GM08714 (cell line): ENCODE results near the gene ZNRF2.

Experiments
- H3K4me3 ChIP-seq: fragments of 200-500 bp; sonication (Bioruptor generic); 2 replicates; pipeline ENCODE4 v1.5.1; 2014; ENCODE audit warnings: mild to moderate bottlenecking, low read length, inconsistent platforms
- ZNF274 ChIP-seq: IDR thresholded peaks from 2 replicates; pipeline ENCODE4 v1.6.1; 2012; ENCODE audit warnings: mild to moderate bottlenecking, low read depth, low read length

Gene ZNRF2

DNA sequence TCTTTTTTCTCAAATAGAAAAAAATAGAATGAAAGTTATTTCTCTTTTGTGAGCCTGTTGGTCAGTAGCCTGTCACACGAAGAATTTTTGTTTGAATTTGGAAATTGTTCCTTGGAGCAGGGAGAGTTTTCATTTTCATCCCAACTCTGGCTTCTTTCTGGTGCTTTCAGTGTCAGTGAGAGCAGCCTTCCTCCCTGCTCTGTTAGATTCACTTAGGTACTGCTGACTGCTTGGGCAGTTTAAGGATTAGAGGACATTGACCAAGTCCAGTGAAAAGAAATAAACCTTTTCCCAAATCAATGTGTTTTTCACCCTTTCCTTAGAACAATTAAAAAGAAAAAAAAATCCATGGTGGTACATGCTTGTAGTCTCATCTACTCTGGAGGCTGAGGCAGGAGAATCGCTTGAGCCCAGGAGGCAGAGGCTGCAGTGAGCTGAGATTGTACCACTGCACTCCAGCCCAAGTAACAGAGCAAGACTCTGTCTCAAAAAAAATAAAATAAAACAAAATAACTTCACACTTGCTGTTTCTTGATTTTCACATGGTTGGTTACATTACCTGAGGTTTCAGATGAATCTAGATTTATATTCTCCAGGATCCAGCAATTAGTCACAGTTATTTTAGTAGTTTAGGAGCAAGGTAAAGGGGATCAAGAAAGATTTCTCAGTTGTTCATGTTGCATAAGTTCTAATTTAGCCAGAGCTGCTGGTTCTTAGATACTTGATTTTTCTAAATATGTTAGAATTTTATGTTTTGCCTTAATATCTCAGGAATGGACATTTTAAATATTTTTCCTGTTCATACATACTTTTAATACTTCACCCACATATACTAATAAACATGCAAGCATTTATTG lies 63.1 kb downstream of the ZNRF2 start:
- no peak for TF ChIP-seq ZNF274
- peak overlapping the region; percentile 48; the same call in 1 of the 2 replicates for H3K4me3 ChIP-seq

DNA sequence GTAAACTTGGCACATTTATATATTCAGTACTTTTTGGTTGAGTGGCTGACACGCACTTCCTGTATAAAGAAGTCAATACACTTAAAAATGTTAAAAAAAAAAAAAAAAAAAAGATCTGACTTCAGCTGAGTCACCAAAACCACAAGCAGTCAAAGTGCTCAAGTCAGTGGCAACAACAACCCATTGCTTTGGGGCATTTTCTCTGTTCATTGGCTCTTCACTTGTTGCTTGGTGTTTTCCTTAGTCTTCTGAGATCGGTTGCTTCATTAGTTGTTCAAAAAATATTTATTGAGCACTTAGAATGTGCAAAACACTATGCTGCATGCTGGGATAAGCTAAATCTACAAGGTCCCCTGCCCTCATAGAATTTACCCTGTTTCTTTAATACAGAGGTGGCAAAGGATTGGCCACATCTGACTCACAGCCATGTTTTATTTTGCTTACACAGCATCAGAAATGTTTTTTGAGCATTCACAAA lies 63.7 kb downstream of the ZNRF2 start:
- TF ChIP-seq ZNF274, result no peak

DNA sequence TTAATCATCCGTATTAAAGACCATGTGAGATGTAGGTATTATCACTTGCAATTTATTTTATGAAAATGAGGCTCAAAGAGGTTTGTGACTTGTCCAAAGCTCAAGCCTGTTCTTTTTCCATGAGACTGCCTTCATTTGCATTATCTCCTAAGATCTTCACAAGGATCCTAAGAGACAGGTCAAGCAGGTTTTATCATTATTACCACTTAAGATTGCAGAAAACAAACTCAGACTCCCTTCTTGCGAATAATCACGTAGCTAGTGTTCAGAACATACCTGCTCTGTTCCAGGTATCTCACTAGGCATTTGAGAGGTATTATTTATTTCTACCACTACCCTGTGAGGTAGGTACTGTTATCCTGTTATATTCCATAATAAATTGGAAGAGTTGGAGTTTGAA lies 64.8 kb downstream of the ZNRF2 start:
- no peak for TF ChIP-seq ZNF274
- no peak overlapping the region for H3K4me3 ChIP-seq

More for the DNA sequence above, 63.7 kb downstream of the ZNRF2 start:
- peak overlapping the region; percentile 41; the same call in 1 of the 2 replicates for H3K4me3 ChIP-seq

DNA sequence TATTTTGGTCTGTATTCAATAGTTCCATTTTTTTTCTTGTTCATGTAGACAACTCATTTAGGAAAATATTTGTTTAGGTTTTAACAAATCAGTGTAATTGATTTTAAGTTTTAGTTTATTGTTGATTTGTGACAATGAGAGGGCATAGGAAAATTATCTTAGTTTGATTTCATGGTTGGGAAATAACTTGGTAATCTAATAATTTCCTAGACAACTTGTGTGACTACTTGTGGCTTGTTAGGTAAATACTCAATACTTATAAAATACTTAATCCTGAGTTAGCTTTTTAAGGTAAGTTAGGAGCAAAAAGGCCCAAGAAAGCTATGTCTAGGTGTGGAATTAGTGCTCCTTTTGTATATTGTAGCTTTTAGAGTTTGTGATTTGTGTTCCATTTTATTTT lies 65.4 kb downstream of the ZNRF2 start:
- TF ChIP-seq ZNF274, result no peak

DNA sequence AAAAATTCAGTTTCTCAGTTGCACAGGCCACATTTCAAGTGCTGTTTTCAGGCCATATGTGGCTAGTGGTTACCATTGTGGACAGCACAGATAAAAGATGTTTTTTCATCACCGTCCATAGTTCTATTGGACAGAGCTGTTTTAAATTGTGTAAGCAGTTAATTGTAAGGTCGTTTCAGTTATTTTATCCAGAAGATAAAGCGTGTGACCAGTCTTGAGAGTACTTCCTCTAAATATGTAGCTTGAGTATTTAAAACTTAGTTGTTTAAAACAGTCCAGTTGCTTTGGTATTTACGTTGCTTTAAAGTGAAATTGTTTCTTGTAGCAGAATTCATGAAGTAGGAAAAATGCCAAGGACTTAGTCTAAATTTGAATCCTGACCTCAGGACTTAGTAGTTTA lies 66.9 kb downstream of the ZNRF2 start:
- H3K4me3 ChIP-seq, result no peak overlapping the region
- no peak for TF ChIP-seq ZNF274

More for the DNA sequence above, 65.4 kb downstream of the ZNRF2 start:
- H3K4me3 ChIP-seq, result no peak overlapping the region

DNA sequence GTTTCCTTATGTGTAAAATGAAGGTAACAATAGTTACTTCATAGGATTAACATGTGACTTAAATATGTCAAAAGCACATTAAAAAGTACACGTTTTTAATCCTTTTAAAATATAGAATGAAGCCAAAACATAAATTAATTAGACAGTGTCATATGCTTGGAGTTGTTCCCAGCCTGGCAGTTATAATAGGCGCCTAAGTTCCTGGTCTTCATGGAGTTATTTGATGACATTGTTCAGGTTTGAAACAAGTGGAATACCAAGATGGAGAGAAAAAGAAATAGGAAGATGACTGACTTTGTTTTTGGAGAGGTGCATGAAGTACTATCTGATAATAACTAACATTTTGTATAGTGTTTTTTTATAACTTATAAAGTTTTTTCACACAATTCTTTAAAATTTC lies 67.3 kb downstream of the ZNRF2 start:
- no peak for TF ChIP-seq ZNF274
- H3K4me3 ChIP-seq, result no peak overlapping the region

DNA sequence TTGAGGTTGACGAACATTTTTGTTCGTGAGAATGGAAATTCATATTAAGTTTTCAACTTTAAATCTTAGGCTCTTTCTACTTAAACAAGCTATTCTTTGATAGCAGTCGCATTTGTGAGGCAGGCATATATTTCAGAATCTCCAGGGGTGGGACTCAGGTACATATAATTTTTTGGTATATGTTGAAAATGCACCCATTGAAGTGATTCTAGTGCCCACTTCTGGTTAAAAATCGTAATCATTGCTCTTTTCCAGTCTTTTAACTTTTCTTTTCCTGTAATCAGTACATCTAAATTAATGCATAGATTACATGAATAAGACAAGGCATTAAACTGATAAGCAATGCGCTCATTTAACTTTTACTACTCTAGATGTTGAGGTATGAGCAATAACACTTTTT lies 67.8 kb downstream of the ZNRF2 start:
- no peak for TF ChIP-seq ZNF274
- H3K4me3 ChIP-seq, result no peak overlapping the region

DNA sequence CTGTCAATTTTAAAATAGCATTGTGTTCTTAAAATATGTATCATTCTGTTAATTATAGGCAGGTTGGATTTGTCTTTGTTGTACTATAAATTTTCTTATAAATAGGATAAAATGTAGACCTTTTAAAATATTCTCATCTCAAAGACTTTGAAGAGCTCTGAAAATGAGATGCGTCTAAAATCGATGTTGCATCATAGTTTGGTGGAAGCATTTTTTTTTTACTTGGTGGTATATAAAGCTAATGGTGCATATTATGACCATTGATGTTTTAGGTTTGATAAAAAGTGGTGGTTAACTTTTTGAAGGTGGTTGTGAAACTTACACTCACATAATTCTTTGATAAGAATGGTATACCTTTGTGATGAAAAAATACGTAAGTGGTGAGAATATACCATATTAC lies 69.1 kb downstream of the ZNRF2 start:
- H3K4me3 ChIP-seq, result no peak overlapping the region

DNA sequence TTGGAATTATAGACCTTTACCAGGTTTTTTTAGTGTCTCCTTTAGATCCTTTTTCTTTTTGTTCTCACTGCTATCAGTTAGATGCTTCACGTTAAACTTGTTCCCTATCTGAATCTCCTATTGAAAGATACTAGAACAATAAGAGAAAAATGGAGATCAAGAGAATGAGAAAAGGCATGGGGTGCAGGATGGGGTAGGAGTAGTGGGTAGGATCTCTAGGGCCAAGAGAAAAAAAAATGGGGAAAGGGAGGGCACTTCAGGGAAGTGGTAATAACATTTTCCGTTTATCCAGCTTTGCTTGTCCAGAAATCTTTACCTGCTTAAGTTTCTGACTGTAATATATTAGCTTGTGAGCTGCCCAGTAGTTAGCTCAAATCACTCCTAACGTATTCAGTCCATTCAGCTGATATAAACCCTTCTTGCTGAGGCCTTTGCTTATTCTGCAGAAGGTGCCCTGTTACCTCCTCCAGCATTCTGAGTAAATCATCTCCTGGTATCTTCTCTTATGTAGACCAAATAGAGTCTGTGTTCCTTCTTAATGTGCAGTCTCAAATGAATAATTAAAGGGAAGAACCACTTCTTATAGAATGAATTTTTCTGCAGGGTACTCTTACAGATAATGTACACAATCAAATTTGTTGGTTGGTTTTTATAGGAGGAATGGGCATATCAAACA lies 69.7 kb downstream of the ZNRF2 start:
- H3K4me3 ChIP-seq, result no peak overlapping the region
- TF ChIP-seq ZNF274, result no peak

More for the DNA sequence above, 69.1 kb downstream of the ZNRF2 start:
- no peak for TF ChIP-seq ZNF274

DNA sequence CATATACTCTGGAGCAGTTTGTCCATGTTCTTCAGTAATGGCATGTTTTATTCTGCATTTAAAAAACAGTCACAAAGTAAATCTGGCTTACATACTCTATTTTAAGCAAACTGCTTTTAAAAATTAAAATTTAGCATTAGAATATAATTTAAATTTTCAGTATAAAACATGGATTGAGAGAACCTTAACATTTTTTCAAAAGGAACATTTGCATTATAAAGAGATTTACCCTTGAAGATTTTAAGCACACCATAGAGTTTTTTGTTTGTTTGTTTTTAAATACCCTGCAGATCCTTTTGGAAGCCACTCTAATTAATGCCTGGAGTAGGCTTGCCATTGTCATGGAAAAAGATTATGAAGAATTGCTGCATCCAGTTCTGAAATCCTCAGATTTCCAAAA lies 70.4 kb downstream of the ZNRF2 start:
- no peak overlapping the region for H3K4me3 ChIP-seq
- no peak for TF ChIP-seq ZNF274

DNA sequence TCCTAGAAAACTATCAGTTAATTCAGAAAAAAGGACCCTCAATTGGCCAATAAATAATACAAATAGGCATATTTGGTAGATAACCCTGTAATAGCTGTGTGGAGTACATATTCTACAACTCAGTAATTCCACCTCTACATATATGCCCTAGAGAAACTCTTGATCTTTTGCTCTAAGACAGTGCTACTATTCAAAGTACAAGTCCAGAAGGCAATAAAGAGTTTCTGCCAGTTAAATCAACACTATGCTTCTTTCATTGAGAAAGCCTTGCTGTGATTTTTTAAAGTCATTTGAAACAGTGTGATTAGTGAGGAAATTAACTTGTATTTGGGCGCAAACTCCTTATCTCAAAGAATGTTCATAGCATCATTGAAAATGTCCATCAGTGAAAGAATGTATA lies 75.6 kb downstream of the ZNRF2 start:
- TF ChIP-seq ZNF274, result no peak
- H3K4me3 ChIP-seq, result no peak overlapping the region

DNA sequence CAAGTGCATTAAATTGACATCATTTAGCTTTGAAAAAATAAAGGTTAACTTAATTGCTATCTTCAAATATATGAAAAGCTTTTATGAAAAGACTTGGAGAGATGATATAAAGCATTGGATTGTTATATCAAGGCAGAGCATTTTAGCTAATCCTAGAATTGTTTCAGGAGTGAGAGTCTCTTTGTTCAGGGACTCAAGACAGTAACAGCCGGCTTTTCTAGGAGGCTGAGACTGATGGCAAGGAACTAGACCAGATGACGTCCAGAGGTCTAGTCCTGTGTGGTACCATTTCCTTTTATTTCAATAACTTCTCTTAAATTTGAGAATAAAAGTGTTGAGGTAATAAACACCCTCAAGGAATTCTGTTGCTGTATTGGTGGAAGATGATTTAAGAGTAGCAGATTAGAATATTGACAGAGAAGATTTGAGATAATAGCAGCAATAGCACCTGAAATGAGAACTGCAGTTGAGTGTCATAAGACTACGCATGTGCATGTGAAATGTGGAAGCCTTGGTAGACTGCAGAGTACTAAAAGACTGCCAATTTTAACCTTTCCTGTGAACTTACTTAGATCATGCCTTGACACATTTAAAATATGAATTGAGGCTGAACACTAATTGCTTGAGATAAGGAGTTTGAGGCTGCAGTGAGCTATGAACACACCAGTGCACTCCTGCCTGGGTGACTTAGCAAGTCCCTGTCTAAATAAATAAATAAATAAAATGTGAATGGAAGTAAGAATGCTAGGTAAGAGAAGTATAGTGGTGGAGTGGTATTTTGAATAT lies 79.6 kb downstream of the ZNRF2 start:
- TF ChIP-seq ZNF274, result no peak
- no peak overlapping the region for H3K4me3 ChIP-seq

DNA sequence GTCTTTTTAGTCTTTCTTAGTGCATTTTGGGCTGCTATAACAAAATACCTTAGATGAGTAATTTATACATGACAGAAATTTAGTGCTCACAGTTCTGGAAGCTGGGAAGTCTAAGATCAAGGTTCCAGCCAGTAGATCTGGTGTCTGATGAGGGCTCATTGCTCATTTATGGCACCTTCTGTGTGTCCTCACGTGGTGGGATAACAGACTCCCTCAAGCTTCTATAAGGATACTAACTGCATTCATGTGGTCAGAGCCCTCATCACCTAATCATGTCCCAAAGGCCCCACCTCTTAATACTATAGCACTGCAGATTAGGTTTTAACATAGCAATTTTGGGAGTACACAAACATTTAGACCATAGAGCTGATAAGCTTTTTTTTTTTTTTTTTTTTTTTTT lies 80.4 kb downstream of the ZNRF2 start:
- no peak for TF ChIP-seq ZNF274
- no peak overlapping the region for H3K4me3 ChIP-seq

DNA sequence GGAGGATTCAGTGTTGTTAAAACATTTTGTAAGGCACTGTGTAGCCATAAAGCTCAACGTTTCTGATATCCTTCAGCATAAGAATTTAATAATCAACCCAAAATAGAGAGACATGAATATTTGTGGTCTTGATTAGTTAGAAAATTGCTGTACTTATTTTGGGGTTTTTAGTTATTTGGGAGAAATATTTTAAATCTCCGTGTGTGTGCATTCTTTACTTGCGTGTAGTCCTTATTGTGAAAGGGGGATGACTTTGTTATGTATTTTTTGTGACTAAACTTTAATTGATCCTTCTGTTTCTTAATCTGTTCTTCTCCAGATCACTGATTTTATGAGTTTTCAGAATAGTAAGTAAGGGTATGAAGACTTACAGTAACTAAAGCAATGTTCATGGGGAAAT lies 81.2 kb downstream of the ZNRF2 start:
- TF ChIP-seq ZNF274, result no peak
- H3K4me3 ChIP-seq, result no peak overlapping the region
